ENCODE data around the gene KIF3A.

Gene KIF3A

DNA sequence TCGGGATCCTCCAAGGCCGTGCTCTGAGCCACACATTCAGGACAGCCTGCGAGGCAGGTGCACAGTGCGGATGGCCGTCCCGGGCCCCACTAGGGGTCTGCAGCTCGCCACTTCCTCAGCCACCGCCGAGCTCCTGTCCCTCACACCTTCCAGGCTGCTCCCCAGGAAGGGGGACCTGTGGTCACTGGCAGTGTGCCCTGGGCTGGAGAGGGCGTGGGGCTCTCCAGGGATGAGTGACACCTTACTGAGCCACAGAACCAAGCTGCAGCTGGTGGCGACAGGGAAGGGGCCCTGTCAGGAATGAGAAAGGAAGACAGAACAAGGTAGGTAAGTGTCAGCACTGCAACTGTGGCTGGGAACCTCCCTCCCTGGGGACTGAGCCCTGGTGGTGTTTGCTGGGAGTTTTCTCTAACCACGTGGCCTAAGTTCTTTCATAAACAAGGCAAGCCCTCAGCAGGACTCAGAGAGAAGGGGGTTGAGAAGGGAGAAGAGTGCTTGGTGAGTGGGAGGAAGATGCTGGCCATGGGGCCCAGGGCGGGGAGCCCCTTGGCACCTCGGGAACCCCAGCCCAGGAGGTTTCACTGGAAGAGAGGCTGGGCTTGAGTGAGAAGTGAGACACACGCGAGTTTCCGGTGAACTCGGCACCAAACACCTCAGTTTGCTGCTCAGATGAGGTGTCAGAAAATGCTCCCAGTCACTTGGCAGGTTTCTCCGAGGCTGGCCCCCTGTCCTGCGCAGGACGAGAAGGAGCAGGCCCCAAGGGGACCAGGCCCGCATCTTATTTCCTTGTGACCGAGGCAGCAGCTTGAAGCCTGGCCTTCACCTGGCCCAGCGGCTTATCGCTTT is 74.2 kb downstream of the KIF3A start:
- DNase-seq (ENCODE audit: low spot score), result peak; percentile 49

GRCh38 chr5:132662004-132662401 is 75.3 kb downstream of the KIF3A start:
- no peak for DNase-seq (ENCODE audit: low spot score)

DNA sequence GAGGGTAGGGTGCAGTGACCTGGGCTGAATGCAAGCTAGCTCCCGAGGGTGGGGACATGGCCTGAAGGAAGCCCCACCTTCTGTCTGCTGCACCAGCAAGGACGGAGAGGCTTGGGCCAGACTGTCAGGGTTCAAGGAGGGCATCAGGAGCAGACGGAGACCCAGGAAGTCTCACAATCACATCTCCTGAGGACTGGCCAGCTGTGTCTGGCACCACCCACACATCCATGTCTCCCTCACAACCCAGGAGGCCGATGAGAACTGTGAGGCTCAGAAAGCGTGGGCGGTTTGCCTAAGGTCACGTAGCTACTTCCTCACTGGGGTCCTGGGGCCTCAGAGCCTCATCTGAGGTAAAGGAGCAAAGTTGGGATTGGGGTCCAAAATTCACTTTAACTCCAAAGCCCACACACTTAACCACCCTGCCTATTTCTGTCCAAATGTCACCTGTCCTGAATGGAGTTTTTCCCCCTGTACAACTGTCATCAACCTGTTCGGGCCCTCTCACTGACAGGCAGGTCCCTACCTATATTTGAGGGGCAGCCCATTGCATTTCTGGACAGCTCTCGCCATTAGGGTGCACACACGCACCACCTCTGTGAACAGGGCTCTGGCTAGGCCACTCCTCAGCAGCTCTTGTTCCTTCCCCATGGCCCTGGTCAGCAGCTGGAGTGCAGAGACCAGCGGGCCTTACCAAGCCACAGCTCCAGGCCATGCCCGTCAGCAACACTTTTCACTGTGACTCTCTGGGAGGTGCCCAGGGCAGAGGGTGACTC is 75.9 kb downstream of the KIF3A start:
- no peak for DNase-seq (ENCODE audit: low spot score)

- no peak for DNase-seq (ENCODE audit: low spot score)
These were observed 77.5 kb downstream of the KIF3A start for GRCh38 chr5:132659598-132660493.

DNA sequence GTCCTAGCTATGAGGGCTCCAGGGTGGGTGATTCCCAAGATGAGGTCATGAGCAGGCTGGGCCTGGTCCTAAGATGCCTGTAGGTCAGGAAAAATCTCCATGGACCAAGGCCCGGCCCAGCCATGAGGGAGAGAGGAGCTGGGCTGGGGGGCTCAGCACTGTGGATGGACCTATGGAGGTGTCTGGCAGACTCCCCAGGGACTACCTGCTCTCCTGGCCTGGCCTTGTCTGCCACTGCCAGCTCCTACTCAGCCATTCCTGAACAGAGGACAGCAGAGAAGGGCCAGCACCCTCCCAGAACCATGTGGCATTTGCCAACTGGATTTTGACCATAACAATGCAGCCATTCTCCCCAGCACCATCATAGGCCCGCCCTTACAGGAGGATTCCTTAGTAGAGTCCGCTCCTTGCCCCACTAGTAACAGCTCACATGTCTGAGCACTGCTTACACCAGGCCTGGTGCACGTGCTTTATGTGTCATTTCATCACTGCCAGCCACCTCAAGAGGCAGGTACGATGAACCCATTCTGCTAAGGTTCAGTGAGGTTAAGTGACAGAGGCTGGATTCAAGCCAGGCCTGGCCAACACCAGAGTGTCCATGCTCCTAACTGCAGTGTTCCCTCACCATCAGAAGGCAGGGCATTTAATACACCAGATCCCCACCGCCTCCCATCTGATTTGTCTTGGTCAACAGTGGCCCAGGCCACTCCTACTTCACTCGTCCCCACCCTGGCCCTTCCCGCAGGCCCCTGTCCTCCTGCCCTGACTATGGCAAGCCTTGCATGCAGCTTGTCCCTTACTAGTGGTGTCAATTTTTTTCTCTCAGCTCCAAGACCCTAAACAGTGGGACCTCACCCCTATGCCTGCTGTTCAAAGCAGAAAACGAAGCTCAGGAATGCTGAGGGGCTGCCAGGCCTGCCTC is 78.7 kb downstream of the KIF3A start:
- DNase-seq (ENCODE audit: low spot score), result no peak

- no peak for DNase-seq (ENCODE audit: low spot score)
These were observed 79.5 kb downstream of the KIF3A start, which contains the start of gene IL13 for GRCh38 chr5:132657676-132658380. IL13 (plus strand) TSS chr5:132658173; CDS start chr5:132658187, 14 bp downstream.

GRCh38 chr5:132656774-132657355 is 80.5 kb downstream of the KIF3A start:
- DNase-seq (ENCODE audit: low spot score), result no peak

GRCh38 chr5:132655821-132656773 is 81.2 kb downstream of the KIF3A start:
- no peak for DNase-seq (ENCODE audit: low spot score)

- no peak for DNase-seq (ENCODE audit: low spot score)
These were observed 83.6 kb downstream of the KIF3A start for GRCh38 chr5:132653716-132654115.

- no peak for DNase-seq (ENCODE audit: low spot score)
These were observed 85.4 kb downstream of the KIF3A start for GRCh38 chr5:132651838-132652469.

DNA sequence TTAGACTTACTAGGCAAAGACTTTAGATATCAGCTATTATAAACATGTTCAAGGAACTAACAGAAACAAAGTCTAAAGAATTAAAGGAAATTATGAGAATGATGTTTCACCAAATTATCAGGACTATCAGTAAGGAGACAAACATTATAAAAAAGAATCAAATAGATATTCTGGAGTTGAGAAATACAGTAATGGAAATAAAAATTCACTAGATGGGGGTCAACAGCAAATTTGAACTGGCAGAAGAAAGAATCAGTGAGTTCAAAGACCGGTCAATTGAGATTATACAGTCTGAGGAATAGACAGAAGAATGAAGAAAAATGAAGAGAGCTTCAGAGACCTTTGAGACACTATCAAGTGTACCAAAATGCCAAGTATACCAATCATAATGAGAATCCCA is 89.0 kb downstream of the KIF3A start:
- no peak for DNase-seq (ENCODE audit: low spot score)

- no peak for DNase-seq (ENCODE audit: low spot score)
These were observed 89.9 kb downstream of the KIF3A start for GRCh38 chr5:132647473-132647872.

GRCh38 chr5:132646583-132647266 is 90.6 kb downstream of the KIF3A start:
- DNase-seq (ENCODE audit: low spot score), result no peak

DNA sequence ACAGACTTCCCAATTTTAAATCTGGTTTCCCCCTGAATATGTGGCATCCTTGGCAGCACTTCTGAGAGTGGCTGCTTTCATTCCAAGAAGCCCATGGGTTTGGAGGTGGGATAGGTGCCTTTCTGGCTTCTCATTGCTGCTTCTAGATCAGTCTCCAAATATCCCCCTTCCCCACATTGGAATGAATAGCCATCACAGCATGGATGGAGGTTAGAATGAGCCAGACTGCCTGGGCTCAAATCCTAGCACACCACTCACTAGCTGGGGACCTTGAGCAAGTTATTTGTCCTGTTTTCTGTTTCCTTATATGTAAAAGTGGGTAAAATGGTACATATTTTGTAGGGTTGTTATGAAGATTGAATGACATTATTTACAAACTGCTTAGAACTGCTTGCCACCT is 93.2 kb downstream of the KIF3A start:
- no peak for DNase-seq (ENCODE audit: low spot score)

Data from germinal center (tissue), 1 donor.